Myocyte (in vitro differentiated cells): ENCODE results near the gene CAMK2A. TPM values are rescaled to one million over a fixed set of nuclear protein-coding genes. Genes with fewer than 3 reads are reported as not detected.
"Not testable (repeated sequence)": the region's sequence is repeated elsewhere in the genome, so short reads cannot be mapped to it uniquely, and the experiment has no call there.

ENCODE experiments used
- DNase-seq: peaks from one replicate; pipeline ENCODE4 v3.0.0-alpha.2; 2012; ENCODE audit warnings: low read depth
- total RNA-seq: library from RNA; depleted of rRNA; stranded (reverse); fragments of >200 nt; gene quantifications from 2 replicates; pipeline ENCODE4 v1.2.3, GENCODE V29; 2014

The CAMK2A gene
- total RNA-seq, 1 donor from 2014 or later = 8.6 TPM

DNA sequence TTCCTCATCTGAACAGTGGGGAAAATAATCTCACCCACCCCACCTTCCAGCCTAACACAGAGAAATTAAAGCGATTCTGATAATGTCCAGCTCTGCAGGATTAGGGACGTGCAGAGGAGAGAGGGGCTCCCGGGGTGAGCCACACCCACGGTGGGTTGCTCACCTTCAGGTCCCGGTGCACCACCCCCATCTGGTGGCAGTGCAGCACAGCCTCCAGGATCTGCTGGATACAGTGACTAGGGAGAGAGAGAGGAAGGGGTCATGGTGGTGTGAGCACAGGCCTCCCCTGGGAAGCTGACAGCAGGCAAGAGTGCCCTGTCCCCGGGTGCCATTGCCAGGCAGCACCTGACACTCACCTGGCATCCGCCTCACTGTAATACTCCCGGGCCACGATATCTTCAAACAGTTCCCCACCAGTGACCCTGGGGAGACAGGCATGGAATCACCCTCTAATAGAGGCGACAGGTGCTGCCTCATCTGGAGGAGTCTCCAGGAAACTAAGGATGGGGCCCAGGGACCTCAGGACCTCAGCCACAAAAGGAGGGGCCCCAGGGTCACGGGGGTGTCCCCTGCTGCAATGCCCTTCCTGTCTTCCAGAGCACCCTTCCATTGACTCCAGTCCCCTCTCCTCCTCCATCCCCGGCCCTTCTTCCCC lies 33.0 kb downstream of the CAMK2A start:
- DNase-seq = no peak

DNA sequence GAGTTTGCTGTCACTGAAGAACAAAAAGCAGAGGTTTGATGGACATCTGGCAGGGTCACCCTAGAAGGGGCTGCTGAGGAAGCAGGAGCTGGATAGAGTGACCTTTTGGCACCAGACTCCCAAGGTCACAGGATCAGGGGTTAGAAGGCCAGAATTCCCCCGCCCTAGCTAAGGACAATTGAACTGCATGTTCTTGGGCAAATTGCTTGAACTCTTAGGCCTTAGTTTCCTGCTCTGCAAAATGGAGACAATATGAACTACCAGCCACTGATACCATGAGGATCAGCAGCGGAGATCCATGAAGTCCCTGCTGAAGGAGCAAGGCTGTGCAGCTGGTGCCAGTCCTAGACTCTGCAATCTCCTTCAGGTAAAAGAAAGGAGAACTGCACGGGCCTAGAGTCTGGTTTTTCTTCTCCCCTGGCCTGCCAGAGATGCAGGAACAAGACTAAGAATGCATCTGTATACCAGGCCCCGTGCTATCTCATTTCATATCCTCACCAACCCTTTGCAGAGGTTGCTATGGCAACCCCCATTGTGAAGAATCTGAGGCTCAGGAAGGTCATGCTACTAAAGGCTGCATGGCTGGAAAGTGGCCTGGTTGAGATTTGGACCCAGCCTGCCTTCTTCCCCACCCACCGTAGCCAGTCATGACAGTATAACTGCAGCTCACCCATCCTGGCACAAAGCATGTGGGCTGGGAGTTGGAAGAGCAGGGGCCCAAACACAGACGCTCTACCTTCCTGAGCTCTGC lies 33.7 kb downstream of the CAMK2A start:
- DNase-seq = peak; percentile 33

DNA sequence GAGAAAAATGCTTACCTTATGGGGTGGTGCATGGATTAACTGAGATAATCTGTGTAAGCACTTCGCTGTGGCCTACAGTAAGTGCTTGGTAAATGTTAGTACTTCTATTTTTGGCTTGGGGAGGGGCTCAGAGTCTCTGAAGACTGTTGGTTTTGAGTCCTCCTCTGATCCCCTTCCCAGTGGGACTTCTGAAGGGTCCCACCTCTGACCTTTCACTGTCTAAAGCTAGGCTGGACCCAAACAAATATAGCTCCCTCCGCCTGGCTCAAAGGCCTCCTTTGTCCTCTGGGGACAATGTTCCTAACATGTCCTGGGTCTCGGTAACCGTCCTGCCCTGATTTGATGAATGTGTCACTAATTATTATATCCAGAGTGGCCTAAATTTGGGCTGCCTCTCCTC lies 34.8 kb downstream of the CAMK2A start:
- no peak for DNase-seq

DNA sequence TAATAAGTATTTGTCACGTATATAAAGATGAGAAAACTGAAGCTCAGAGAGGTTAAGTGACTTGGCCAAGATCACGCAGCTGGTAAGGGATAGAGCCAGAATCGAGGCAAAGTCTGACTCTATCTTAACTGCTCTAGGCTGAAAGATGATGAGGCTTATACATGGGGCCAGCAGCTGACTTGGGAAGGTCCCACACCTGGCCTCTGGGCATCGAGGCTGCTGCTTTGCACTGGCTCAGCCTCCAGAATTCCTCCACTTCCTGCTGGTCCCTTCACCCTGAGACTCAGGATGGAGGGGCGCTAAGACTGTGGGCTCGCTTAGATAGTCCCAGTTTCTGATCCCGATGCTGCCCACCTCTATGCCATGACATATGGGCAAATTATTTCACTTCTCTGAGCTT lies 35.2 kb downstream of the CAMK2A start:
- DNase-seq = no peak

DNA sequence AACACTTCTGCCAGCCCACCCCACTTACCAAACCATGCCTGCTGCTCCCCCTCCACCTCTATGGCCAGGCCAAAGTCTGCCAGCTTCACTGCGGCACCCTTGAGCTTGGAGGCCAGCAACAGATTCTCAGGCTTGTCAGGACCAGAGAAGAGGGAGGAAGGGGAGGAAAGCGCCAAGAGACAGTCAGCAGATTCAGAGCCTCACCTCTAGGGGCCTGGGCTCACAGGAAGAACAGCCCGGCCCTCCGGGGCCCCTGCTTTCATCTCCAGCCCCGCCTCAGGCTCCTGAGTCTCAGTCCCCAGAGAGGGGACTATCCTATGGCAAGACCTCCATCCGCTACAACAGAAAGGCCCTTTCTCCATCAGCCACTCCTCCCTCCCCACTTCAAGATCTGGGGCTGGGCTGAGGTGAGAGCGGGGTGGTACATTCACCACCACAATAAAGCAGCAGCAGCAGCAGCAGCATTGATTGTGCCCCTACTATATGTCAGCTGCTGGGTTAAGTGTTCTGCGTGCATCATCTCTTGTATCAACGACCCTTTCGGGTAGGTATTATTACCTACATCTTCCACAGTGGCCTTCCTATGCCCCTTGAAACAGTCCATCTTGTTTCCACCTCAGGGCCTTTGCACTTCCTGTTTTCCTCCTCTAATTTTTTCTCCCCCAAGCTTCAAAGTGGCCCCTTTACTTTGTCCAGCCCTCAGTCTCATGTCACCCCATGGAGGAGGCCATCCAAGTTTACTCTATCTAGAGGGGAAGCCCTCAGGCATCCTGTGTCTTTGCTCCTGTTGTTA lies 36.0 kb downstream of the CAMK2A start:
- no peak for DNase-seq

GRCh38 chr5:150252489-150252888 lies 37.1 kb downstream of the CAMK2A start:
- no peak for DNase-seq

DNA sequence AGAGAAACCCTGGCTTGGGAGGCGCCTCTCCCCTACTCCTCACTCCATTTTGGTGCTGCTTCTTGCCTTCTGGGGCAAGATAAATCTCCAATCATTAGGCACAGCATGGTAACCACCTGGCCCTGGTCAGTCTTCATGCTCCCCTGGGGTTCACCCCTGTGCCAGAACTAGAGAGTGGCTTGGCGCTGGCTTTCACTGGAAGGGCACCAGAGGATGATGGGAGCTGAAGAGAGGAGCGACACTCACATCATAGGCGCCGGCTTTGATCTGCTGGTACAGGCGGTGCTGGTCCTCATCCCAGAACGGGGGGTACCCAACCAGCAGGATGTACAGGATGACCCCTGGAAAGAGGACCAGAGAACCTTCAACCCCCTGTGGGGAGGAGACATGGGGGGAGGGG lies 38.1 kb downstream of the CAMK2A start:
- no peak for DNase-seq

- no peak for DNase-seq
These were observed 39.8 kb downstream of the CAMK2A start for GRCh38 chr5:150249744-150250143.

DNA sequence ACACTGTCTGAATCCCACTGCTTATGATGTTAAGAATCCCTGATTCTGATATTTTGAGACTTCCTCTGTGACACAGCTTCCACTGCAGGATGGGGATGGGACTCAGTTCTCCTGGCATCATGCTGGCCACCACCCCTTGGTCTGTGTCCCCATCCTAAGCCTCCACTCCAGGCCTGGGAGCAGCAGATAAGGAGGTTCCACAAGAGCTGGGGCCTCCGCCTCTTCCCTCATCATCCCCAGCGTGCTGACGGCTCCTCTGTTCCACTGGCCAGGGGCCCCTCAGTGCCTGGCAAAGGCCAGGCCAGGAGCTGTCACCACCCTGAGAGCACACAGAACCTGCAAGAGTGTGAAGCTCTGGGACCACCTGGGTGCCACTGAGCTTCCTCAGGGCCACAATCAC lies 40.6 kb downstream of the CAMK2A start:
- DNase-seq = no peak

DNA sequence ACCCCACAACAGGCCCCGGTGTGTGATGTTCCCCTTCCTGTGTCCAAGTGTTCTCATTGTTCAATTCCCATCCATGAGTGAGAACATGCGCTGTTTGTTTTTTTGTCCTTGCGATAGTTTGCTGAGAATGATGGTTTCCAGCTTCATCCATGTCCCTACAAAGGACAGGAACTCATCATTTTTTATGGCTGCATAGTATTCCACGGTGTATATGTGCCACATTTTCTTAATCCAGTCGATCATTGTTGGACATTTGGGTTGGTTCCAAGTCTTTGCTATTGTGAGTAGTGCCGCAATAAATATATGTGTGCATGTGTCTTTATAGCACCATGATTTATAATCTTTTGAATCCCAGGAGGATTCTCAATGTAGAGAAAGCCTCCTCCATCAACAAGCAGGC lies 41.1 kb downstream of the CAMK2A start:
- not testable (repeated sequence) for DNase-seq

DNA sequence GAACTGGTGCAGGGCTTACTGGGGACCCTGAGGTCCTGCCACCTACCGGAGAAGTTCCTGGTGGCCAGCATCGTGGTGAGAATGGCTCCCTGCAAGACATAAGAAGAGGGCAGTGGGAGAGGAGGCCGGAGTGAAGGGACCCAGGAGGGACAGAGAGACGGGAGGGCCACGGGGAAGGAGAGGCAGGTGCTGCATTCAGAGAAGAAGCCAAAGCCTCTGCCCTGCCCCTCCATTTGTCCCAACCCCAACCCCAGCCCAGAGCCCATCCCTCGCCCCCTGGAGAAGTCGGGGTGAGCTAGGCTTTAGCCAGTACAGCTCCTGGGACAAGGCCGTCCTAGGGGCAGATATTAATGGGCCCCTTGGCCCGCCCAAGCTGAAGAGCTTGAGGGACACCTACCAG lies 41.8 kb downstream of the CAMK2A start:
- no peak for DNase-seq

DNA sequence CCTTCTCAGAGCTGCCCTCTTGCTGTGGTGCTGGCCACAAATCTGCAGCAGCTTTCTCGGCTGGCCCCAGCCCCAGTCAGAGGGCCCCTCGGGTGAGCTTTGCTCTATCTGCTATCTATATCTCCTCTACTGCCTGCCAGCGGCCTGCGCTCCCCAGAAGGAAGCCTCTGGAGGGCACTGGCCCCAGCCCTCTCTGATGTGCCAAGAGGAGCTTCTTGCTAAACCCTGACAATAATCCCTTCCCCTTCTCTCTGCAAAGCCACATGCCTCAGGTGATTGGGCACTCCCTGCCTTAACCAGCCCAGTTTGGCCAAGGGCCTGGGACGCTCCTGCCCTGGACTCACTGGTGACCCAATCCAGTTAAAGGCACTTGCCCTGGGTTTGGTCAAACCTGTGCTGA lies 42.7 kb downstream of the CAMK2A start:
- peak; percentile 49 for DNase-seq

- DNase-seq = peak; percentile 67
These were observed 43.1 kb downstream of the CAMK2A start for GRCh38 chr5:150246429-150246828.

DNA sequence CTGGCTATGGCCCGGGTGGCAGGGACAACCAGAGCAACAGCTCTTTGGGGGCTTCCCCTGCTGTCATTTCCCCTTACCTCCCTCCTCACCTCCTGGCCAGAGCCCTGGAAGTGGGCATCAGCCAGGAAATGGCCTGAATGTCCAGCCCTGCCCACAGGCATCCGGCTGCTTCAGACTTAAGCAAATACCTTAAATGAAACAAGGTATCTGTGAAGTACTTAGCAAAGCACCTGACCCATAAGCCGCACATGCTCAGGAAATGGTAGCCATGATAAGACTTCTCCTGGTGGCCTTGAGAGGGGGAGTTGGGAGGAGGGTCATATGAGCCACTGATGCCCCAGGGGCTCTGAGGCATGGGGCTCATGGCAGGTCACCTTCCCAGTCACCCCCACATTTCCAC lies 43.8 kb downstream of the CAMK2A start:
- no peak for DNase-seq

DNA sequence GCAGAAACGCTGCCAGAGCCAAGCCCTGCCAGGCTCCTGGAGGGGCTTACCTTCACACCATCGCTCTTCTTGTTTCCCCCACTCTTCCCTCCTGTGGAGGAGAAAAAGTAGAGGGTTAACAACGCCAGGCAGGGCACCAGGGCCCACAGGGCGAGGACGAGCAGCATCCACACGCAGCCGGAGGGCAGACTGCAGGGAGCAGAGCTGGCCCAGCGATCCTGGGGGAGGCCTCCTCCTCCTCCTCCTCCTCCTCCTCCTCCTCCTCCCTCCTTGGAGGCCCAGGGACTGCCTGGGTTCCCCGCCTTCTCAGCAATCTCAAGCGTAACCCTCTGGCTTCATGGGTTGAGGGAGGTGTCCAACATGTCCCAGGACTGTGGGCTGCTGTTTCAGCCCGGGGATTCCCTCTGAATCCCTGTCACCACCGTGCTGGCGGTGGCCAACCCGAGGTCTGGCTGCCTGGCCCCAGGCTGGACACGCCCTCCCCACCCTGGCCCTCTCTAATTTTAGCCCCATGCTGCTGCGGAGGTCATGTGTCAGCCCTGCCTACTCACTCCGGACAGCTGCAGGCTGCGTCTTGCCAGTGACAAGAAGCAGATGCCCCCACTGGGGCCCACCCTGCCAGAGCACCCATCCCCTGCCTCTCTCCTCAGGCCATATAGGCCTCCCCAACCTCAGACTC lies 44.3 kb downstream of the CAMK2A start:
- DNase-seq = peak; percentile 95

DNA sequence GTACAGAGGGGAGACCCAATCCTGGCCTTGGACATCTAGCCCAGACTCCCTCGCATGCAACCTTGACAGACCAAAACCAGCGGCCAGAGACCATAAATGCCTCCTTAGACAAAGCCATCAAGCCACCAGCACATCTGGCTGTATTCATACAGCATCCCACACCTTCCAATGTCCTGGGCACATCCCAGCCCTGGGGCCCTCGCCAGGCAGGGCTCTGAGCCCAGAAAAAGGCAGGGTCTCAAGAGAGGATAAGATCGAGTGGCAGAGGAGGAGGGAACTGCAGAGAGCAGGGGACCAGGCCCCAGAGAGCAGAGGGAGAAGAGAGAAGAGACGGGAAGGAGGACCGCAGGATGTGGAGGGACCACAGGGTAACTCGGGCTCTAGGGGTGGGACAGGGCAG lies 45.4 kb downstream of the CAMK2A start:
- DNase-seq = no peak

- no peak for DNase-seq
These were observed 46.0 kb downstream of the CAMK2A start for GRCh38 chr5:150243590-150243989.

GRCh38 chr5:150242251-150242894 lies 47.2 kb downstream of the CAMK2A start:
- no peak for DNase-seq

GRCh38 chr5:150241298-150242160 lies 48.0 kb downstream of the CAMK2A start:
- DNase-seq = no peak

DNA sequence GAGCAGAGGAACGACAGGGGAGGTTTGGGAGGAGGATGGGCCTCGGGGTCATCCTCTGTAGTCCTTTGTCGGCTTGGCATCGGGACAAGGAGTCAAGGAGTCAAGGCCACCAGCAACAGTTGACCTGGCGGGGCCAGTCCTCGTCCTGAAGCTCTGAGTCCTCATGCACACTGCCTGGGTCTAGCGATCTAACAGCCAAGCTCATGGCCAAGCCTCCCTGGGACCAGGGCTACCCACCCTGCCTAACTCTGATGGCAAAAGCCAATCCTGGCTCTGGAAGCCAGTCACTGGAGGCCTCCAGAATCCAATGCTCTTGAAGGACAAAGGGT lies 49.8 kb downstream of the CAMK2A start:
- no peak for DNase-seq
